Lower leg skin (tissue), 4 donors: ENCODE results near the gene AFF4. TPM values are rescaled to one million over a fixed set of nuclear protein-coding genes. Genes with fewer than 3 reads are reported as not detected.
"Not testable (repeated sequence)": the region's sequence is repeated elsewhere in the genome, so short reads cannot be mapped to it uniquely, and the experiment has no call there.

Source experiments
- DNase-seq, 2 donors: peaks; one replicate each; pipeline ENCODE4 v3.0.0-alpha.2; 2019; ENCODE audit warnings: low spot score in 2 of 2
- H3K4me3 ChIP-seq: fragments of 200-600 bp; sonication (generic); 2 replicates; pipeline ENCODE4 v1.5.1; 2017; ENCODE audit warnings: mild to moderate bottlenecking, low read depth; ENCODE audit not compliant: poor library complexity, severe bottlenecking
- CTCF ChIP-seq, 3 donors: fragments of 450-650 bp; IDR thresholded peaks; one replicate each; pipeline ENCODE4 v1.5.1; 2016; ENCODE audit warnings: antibody characterized with exemption in 3 of 3, mild to moderate bottlenecking in 3 of 3, moderate library complexity in 2 of 3
- POLR2A ChIP-seq, 2 donors: fragments of 450-650 bp; IDR thresholded peaks; one replicate each; pipeline ENCODE4 v1.6.1; 2016 to 2017; ENCODE audit warnings: antibody characterized with exemption in 2 of 2, mild to moderate bottlenecking in 1 of 2, moderate library complexity in 1 of 2
- WGBS, 2 donors: methylation state at CpG; one replicate each; pipeline ENCODE4 v1.1.5; 2018; 5-methylcytosine and 5-hydroxymethylcytosine counted together
- intact Hi-C: fragments of 100-400 bp; cut with DNase I; formaldehyde crosslinking; loops from one replicate; pipeline ENCODE4 v1.15.0; 2023; ENCODE audit warnings: low total_unique reads
- total RNA-seq, 4 donors: library from RNA; depleted of rRNA; stranded (reverse); fragments of >200 nt; gene quantifications; one replicate each; pipeline ENCODE4 v1.1.0, GENCODE V29; 2016

Gene AFF4, protein sequence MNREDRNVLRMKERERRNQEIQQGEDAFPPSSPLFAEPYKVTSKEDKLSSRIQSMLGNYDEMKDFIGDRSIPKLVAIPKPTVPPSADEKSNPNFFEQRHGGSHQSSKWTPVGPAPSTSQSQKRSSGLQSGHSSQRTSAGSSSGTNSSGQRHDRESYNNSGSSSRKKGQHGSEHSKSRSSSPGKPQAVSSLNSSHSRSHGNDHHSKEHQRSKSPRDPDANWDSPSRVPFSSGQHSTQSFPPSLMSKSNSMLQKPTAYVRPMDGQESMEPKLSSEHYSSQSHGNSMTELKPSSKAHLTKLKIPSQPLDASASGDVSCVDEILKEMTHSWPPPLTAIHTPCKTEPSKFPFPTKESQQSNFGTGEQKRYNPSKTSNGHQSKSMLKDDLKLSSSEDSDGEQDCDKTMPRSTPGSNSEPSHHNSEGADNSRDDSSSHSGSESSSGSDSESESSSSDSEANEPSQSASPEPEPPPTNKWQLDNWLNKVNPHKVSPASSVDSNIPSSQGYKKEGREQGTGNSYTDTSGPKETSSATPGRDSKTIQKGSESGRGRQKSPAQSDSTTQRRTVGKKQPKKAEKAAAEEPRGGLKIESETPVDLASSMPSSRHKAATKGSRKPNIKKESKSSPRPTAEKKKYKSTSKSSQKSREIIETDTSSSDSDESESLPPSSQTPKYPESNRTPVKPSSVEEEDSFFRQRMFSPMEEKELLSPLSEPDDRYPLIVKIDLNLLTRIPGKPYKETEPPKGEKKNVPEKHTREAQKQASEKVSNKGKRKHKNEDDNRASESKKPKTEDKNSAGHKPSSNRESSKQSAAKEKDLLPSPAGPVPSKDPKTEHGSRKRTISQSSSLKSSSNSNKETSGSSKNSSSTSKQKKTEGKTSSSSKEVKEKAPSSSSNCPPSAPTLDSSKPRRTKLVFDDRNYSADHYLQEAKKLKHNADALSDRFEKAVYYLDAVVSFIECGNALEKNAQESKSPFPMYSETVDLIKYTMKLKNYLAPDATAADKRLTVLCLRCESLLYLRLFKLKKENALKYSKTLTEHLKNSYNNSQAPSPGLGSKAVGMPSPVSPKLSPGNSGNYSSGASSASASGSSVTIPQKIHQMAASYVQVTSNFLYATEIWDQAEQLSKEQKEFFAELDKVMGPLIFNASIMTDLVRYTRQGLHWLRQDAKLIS
- 10 to 100 TPM; 47.9 to 79.2 (median 57.9) TPM for total RNA-seq

DNA sequence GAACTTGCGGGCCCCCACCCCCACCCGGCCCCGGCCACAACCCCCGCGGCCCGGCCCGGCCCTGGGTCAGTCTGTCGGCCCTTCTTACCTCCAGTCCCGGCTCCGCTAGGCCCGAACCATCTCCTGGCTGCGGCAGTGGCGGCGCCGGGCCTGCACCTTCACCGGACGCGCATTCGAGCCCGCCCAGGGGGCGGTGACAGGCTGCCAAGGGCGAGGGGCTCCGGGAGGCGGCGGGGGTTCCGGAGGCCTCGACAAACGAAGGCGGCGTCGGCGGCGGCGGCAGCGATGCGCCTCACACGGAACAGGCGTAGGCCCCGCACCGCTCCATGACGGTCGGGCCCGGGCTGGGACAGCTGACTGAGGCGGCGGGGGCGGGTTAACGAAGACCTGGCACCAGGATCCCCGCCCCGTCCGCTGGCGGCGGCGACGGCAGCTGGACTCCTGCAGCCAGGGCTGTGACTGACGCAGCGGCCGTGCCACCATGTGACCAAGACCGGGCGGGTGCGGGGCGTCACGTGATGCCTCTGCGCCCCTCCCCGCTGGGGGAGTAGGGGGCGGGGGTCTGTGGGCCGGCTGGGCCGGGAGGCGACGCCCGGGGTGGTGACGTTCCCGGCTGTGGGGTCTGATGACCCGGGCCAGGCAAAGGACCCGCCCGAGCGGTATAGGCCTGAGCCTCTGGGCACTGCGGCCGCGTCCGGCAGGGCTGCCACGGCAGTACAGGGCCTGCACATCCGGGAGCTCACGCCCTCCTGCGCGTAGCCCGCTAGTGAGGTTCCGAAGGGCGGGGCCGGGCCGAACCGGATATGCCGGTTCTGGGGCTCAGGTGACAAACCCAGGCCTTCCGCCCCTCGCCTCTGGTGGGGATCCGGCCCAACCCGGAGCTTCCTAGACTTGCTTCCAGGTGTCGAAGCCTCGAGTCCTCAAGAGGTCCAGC is at the start of gene AFF4:
TSS of gene AFF4 (minus strand) at position 464 of the 934 bp plus-strand sequence. CDS start 26,445 bp downstream, outside the sequence.
- no peak for TF ChIP-seq CTCF (IDR thresholded peaks at IDR 0.05)
- TF ChIP-seq POLR2A (IDR thresholded peaks at IDR 0.05), result peak in 1 of 2 donors; percentile 83
- peak; percentile 93 to 99 for DNase-seq
- H3K4me3 ChIP-seq, result peak within 1 kb of the TSS; percentile 98
- WGBS, 2 donors, result 0 to 1% methylated on average over 49 to 63 of the region's 98 CpGs
- intact Hi-C loops, result no loop called here

GRCh38 chr5:133008455-133008854 is 45.0 kb upstream of the AFF4 start:
- intact Hi-C loops, H3K4me3 ChIP-seq: not testable (repeated sequence)
- 81 to 82% methylated on average over 6 of the region's 6 CpGs for WGBS, 2 donors
- DNase-seq, result peak in 1 of 2 donors; percentile 36

DNA sequence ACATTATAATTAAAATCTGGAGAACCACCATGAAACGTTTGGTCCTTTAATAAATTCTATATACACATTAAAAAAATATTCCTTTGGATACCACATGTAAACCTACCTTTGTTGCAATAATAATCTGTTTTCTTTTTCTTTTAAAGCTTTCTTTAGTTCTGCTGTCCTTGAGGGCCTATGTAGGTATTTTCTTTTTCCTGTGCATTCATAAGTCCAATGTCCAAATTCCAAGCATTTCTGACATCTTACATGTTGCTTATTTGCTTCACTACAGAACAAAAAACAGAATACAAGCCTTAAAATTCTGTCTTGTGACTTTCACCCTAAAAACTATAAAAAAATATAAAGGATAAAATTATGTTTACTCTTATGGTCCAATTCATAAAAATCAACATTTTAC is 43.2 kb upstream of the AFF4 start:
- DNase-seq, result no peak
- H3K4me3 ChIP-seq, result no peak overlapping the region
- 57 to 75% methylated on average over 1 of the region's 1 CpG for WGBS, 2 donors
- TF ChIP-seq POLR2A (IDR thresholded peaks at IDR 0.05) (no peak), CTCF (IDR thresholded peaks at IDR 0.05) (no peak)
- intact Hi-C loops, result no loop called here

- 66 to 70% methylated on average over 2 of the region's 2 CpGs for WGBS, 2 donors
- DNase-seq, result no peak
- intact Hi-C loops, result no loop called here
- no peak overlapping the region for H3K4me3 ChIP-seq
- TF ChIP-seq POLR2A (IDR thresholded peaks at IDR 0.05), result no peak
- no peak for TF ChIP-seq CTCF (IDR thresholded peaks at IDR 0.05)
These were observed 35.8 kb upstream of the AFF4 start for GRCh38 chr5:132999246-132999645.

DNA sequence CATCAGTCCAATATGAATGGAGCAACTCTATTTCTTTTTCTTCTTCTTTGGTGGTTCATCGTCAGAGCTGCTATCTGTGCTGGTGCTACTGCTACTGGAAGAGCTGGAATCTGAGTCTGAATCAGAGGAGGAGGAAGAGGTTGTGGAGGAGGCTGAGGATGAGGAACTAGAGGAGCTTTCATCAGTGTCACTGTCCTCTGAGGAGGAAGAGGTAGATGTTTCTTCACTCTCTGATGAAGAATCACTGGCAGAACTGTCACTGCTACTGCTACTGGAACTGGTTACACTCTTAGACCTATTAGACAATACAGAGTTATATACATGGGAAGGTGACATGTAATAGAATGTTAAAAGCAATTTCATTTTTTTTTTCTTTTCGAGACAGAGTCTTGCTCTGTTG is 35.1 kb upstream of the AFF4 start:
- no peak for DNase-seq
- H3K4me3 ChIP-seq, result no peak overlapping the region
- WGBS, 2 donors, result 94 to 97% methylated on average over 2 of the region's 2 CpGs
- intact Hi-C loops, result no loop called here
- TF ChIP-seq POLR2A (IDR thresholded peaks at IDR 0.05) (no peak), CTCF (IDR thresholded peaks at IDR 0.05) (no peak)
